Left cardiac atrium (tissue), 4 donors: ENCODE data around the gene LEFTY2. TPM values are rescaled to one million over a fixed set of nuclear protein-coding genes. Genes with fewer than 3 reads are reported as not detected.
A peak's percentile ranks its signal among the peaks of the same experiment; 100 is the strongest.
"Not testable (repeated sequence)": the region's sequence is repeated elsewhere in the genome, so short reads cannot be mapped to it uniquely, and the experiment has no call there.

Experiments used
- ATAC-seq, 2 donors: fragments of 200-7000 bp; cut with Tn5 transposase; one replicate each; pipeline ENCODE4 v1.9.1; 2020; ENCODE audit warnings: mild to moderate bottlenecking in 2 of 2, moderate library complexity in 2 of 2
- DNase-seq: peaks from one replicate; pipeline ENCODE4 v3.0.0-alpha.2; 2020
- intact Hi-C, 2 donors: fragments of 100-400 bp; cut with DNase I; formaldehyde crosslinking; loops; one replicate each; pipeline versions ENCODE4 v1.14.1 to v1.15.1; 2022 to 2023
- total RNA-seq, 2 donors: library from RNA; stranded (reverse); fragmentation: NEBNext Ultra II Directional; extraction: Animal tissue kit (Norgen Biotek cat#: 25700); gene quantifications; one replicate each; pipeline ENCODE4 v1.2.1, GENCODE V29; 2021
- donor health status: DM: no; HTN: yes; CAD: no.
- donor health status: DM: no; HTN: yes; CAD: no; lungs with severe emphysema.
- donor health status: DM: yes; HTN: yes; CAD: no.
- donor health status: Dilated cardiomyopathy.

Gene LEFTY2
- total RNA-seq, 2 donors from 2014 or later: 0.34 to 1.2 TPM

DNA sequence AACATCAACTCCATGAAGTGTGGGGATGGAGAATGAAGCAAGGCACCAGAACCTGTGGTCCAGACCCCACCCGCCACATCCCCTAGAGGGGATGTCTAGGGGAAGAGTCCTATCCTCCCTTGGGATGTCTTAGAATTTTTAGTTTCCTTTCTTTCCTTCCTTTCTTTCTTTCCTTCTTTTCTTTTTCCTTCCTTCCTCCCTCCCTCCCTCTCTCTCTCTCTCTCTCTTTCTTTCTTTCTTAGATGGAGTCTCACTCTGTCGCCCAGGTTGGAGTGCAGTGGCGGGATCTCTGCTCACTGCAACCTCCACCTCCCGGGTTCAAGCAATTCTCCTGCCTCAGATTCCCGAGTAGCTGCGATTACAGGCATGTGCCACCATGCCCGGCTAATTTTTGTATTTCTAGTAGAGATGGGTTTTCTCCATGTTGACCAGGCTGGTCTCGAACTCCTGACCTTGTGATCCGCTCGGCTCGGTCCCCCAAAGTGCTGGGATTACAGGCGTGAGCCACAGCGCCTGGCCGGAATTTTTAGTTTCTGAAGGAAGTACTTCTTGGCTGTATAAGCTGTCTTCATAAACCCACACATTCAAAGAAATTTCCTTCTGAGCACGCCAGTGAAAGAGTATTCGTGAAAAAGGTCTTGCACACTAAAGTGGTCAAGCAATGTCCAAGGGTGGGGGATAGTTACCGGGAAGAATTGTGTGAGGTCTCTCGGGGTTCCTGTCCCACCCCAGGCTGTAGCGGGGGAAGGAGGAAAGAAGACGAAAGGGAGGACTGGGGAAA lies 20.8 kb upstream of the LEFTY2 start:
- ATAC-seq (no peak), DNase-seq (no peak)
- intact Hi-C loops: no loop called here

DNA sequence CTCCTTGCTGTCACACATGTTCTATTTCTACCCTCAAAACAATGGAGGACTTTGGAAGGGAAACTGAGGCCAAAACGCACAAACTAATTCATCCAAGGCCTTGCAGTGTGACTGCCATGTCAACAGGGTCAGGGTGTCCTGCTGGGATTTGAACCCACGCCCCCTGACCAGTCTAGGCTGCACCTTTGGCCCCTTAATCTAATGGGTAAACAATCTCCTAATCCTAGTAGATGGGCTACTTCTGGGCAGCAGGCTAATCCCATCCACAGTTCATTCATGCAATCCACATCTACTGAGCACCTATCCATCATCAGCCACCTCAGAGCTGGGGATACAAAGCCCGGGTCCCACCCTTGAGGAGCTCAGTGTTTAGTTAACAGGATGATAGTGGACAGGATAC lies 17.0 kb upstream of the LEFTY2 start:
- DNase-seq: no peak
- intact Hi-C loops: no loop called here
- ATAC-seq: no peak

DNA sequence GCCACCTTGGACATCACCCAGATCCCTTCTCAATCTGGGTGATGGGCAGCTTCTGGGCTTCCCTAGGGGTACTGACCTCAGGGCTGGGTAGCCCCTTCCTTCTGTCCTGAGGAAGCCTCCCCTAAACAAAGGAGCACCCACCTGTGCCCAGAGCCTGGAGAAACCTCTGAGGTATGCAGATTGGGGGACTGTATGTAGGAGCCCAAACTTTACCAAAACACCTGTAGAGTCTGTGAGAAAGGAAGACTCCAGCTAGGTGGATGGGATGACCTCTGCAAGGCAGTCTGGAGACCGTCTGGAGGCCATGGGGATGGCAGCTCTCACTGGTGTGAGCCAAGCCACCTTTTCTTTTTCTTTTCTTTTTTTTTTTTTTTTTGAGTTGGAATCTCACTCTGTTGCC lies 13.7 kb upstream of the LEFTY2 start:
- intact Hi-C loops: no loop called here
- ATAC-seq: no peak
- no peak for DNase-seq

DNA sequence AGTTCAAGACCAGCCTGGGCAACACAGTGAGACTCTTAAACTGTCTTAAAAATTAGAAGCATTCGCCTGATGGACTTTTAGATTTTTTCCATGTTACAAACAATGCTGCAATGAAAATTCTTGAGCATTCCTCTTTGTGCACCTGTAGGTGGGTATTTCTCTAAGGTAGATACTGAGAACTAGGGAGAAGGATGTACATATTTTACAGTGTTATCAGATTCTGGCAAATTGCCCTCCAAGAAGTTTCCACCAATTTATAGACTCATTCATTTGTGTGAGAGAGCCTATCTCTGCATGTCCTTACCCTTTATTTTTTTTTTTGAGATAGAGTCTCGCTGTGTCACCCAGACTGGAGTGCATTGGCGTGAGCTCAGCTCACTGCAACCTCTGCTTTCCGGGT lies 12.3 kb upstream of the LEFTY2 start:
- ATAC-seq (no peak), DNase-seq (no peak)
- intact Hi-C loops: no loop called here

DNA sequence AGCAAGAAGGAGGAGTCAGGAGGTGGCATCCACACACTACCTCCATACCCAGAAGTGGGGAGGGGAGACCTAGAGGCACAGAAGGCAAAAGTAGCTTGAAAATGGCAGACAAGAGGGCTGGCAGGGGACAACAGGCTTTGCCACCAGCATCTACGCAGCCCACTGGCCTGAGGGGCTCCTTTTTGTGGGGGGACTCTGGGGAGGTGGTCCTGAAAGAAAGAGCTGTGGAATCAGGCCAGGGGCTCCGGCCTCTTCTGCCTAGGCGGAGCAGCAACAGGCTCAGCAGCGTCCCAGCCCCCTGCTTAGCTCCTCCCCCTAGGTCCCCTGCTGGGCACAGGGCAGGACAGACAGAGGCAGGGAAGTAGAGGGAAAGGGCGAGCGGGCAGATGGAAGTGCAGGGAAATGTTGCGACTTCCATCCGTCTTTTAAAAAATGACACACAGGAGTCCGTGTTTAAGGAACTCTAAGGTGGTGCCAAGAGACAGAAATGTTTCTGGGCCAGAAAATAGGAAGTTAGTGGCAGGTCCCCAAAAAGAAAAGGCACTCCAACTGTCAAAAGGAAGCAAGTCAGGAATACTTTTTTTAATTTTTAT lies 10.0 kb upstream of the LEFTY2 start:
- DNase-seq (no peak), ATAC-seq (no peak)
- intact Hi-C loops: no loop called here

DNA sequence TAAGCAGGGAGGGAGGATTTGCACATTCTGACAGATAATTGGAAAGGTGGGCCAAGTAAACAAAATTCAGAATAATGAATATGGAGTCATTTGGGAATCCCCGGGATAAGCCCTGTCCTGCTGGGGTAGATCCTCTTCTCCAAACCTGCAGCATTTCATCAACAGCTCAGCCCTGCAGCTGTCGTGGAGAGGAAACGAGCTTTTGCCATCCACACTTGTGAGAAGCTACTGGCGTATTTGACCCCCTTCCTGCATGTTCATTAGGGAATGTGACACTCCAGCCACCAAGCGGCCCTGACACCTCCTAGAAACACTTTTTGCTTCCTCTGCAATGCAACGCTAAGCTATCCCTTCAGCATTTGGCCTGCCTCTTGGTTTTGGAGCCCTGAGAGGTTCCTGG lies 8.0 kb upstream of the LEFTY2 start:
- ATAC-seq (no peak), DNase-seq (no peak)
- intact Hi-C loops: no loop called here

DNA sequence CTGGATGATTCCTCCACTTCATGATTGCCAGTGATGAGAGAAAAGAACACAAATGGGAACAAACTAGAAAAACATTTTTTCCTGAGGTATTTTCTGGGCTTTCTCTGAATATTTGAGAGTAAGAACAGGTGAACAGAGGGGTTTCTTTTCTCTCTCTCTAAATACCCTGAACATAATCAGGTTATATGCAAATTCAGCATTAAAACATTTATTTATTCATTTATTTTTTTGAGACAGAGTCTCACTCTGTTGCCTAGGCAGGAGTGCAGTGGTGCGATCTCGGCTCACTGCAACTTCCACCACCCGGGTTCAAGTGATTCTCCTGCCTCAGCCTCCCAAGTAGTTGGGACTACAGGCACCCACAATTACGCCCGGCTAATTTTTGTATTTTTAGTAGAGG lies 5.8 kb upstream of the LEFTY2 start:
- intact Hi-C loops: no loop called here
- ATAC-seq (no peak), DNase-seq (no peak)

DNA sequence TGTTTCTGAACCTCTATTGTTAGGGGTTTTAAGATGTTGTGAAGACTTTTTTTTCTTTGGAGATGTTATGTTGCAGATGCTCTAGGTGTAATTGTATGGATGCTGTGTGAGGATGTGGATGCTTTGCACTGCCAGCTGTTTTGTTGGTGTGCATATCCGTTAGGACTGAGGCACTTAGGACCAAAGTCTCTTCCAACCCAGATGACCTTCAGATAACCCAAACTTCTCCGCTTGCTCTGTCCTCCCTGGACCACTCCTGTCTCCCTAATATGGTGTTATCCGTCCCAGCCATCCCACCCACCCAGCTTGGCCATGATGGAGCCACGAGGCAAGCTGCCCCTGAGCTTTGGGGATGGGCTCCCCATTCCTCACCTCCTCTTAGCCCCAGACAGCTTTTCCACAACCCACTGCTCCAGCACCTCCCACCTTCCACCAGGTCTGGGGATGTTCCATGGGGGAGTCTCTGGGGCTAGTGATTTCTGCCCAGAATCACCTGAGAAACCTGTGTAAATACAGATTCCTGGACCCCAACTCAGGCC lies 5.1 kb upstream of the LEFTY2 start:
- ATAC-seq: no peak
- no peak for DNase-seq
- intact Hi-C loops: no loop called here

DNA sequence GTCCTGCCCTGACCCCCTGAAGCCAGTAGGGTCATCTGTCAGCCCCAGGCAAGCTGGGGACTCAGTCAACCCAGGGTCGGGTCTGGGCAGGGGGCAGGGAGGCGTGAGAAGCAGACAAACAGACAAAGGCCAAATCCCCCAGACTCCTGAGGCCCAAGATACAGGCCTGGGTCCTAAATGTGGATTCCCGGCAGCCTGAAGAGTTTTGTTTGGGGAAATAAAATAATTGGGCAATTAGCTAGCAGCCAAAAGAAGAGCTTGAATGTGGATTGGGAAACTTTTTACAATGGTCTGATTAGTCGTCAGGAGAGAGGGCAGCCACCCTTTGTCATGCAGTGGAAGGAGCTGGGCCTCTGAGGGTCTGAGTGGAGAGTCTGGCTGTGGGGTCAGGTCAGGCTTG lies 4.5 kb upstream of the LEFTY2 start:
- DNase-seq (no peak), ATAC-seq (no peak)
- intact Hi-C loops: no loop called here

DNA sequence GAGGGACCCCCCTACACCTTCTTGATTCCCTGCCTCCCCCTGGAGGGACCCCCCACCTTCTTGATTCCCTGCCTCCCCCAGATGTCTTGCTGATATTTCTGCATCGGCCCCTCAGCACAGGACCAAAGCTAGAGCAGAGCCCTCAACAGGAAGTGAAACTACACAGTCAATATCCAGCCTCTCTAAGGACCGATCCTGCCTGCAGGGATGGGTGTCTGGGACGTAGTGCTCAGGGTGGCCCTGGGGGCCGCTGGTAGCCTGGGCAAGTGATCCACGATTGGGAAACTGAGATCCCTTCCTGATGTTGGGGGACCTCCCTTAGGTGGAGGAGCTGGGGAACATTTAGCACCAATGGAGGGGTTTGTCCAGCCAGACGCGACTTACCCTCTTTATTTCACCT lies 3.9 kb upstream of the LEFTY2 start:
- DNase-seq (no peak), ATAC-seq (no peak)
- intact Hi-C loops: no loop called here

DNA sequence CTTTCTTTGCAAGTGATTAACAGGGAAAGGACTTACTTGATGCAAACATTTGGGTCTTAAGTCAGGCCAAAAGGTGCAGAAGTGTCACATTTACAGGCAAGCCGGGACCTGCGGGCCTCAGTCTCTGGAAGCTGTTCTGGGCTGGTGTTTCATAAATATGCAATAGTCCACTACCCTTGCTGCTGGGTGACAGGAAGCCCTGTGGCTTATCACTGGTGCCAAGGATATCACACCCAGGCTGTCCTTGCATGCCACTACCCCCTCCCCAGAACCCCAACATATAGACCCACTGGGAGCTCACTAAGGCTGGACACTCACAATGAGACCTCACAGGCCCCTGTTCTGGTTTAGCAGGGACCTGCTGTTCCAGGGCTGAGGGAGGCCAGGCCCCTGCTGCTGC lies 3.4 kb upstream of the LEFTY2 start:
- no peak for ATAC-seq
- DNase-seq: no peak
- intact Hi-C loops: no loop called here

DNA sequence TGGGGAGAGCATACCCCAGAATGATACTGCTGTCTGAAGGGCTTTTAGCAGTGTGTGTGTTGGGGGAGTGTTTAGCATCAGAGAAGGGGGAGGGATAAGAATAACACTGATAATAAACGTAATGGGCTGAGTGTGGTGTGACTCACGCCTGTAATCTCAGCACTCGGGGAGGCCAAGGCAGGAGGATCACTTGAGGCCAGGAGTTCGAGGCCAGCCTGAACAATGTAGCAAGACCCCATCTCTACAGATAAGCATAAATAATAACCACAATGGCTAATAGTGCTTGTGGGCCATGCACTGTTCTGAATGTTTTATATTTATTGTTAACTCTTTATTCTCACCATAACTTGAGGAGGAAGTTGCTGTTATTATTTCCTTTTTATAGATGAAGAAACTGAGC lies 2.6 kb upstream of the LEFTY2 start:
- intact Hi-C loops: no loop called here
- no peak for ATAC-seq
- DNase-seq: no peak

DNA sequence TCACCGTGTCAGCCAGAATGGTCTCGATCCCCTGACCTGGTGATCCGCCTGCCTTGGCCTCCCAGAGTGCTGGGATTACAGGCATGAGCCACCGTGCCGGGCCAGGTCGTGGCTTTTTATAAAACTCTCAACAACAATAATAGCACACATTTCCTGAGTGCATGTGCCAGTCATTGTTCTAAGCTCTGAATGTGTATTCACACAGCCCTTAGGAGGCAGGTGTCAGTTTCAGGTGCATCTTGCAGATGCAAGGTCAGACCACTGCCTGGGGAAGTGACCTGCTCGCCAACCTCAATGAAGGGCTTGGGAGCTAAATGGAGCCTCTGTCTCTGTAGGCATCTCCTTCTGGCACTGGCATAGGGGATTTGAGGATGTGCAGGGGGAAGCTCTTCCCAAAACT lies 1.6 kb upstream of the LEFTY2 start:
- DNase-seq: no peak
- intact Hi-C loops: no loop called here
- no peak for ATAC-seq

DNA sequence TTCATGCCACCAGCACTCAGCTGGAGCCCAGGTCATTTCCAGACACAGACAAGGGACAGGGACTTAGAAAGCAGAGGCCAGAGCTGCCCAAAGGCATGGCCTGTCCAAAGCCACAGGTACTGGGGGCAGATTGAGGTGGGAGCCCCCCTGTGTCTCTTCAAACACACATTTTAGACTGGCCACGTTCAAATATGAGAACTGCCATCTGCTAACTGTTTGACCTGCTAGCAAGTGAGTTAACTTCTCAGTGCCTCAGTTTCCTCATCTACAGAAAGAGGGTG lies 862 bp upstream of the LEFTY2 start:
- no peak for DNase-seq
- ATAC-seq: no peak
- intact Hi-C loops: no loop called here

DNA sequence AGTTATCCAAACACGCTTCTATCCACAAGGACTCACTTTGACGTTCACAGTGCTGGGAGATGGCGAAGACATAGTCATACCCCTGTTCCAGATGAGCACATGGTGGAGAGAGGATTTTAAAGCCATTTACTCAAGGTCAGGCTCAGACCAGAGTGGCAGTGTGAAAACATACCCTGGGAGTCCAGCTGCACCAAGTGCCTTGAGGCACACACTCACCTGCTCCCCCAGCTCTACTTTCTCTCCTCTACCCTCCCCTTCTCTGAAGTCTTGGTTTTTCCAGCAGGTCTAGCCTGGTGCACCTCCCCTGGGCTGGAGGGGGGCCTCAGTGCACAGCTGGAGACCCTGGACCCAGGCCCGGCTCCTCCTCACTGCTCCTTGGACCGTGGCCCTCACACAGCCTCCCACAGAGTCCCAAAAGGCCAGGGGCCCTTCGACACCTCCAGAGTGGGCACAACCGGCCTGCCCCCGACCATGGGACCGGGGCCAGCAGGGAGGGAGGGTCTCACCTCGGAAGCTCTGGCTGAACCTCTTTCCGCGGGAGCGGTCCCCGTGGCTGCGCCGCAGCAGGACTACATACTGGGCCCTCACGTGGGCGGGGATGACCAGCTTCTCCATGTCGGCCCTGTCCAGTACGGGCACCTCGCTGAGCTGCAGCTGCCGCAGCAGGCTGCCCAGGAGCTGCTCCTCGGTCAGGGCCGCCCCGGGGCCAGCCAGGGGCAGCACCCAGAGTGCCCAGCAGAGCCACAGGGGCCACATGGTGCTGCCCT lies 452 bp downstream of the LEFTY2 start:
- peak; percentile 43 to 46 for ATAC-seq
- intact Hi-C loops: no loop called here

DNA sequence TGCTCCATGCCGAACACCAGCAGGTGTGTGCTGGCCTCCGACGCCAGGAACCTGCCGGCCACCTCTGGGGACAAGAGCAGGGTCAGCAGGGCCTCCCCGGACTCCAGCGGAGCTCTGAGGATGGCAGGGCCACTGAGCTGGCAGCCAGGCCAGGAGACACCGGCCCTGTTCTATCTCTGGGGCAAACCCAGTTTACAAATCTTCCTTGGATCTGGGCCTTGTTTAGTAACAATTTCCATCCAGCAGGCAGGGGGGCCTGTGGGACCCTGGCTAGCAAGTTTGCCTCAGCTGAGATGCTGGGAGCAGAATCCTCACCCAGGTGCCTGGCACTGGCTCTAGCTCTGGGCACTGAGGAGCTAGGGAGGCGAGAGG lies 1.1 kb downstream of the LEFTY2 start:
- intact Hi-C loops, ATAC-seq, DNase-seq: not testable (repeated sequence)

More for the DNA sequence above, 452 bp downstream of the LEFTY2 start:
- DNase-seq: peak; percentile 40

DNA sequence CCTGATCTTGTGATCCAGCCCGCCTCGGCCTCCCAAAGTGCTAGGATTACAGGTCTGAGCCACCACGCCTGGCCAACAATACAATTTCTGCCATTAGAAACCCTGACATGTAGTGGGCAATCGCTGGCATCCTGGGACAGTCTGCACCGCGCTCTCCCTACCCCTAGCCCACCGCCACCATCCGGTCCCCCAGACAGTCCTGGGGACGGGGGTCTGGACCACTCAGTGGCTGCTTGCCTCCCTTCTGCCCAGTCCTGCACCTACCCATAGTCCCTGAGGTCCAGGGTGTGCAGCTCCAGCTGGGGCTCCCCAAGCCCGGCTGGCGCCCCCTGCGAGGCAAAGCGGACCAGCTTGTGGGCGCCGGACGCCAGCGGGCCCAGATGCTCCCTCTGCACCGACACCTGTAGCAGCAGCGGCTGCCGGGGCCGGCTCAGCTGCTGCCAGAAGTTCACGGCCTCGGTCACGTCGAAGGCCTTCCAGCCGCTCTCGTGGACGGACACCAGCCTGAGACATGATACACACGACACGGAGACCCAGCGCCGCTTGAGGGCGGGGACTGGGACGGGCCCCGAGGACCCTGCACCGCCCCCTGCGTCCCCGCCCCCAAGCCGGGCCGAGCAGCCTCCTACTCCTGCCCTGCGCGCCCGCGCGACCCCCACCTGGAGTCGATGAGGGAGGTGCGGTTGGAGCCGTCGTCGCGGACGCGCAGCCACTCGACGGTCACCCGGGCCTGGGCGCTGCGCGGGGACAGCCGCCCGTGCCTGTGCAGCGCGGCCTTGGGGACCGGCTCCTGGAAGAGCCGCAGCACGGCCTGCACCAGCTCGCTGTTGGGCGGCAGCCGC lies 1.7 kb downstream of the LEFTY2 start:
- peak; percentile 16 to 31 for ATAC-seq

DNA sequence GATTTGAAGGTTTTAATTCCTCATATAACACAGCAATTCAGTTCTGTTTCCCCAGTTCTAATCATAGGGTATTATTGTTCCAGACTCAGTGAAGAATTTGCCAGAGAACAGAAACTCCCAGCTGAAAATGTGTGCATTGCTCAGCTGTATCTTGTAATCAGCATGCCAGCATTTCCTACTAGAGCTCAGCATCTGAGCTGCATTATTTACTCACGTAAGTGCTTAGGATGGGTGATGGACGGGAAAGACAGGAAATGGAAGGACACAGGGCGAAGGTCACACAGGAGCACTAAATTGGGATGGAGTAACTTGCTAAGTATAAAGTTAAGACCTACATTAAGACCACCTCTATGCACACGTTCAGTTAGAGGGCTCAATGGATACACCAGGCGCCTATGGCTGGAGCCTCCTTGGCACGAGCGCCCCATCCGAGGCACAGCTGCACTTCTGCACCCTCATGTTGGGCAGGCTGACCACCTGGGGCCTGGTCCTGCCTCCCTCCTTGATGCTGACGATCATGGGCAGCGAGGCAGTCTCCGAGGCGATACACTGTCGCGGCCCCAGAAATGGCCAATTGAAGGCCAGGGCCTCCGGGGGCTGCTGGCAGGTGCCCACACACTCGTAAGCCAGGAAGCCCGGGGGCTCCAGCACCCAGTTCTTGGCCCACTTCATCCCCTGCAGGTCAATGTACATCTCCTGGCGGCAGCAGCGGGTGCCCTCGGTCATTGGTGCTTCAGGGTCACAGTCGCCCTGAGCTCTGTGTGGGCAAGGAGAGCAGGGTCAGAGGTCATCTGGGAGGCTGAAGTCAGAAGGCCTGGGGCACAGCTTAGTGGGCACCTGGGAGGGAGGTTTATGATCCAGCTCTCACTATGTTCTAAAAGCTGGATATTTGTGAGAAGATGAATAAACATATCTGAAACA lies 3.7 kb downstream of the LEFTY2 start:
- intact Hi-C loops: no loop called here
- ATAC-seq (no peak), DNase-seq (no peak)

More for the DNA sequence above, 1.7 kb downstream of the LEFTY2 start:
- DNase-seq, intact Hi-C loops: not testable (repeated sequence)

DNA sequence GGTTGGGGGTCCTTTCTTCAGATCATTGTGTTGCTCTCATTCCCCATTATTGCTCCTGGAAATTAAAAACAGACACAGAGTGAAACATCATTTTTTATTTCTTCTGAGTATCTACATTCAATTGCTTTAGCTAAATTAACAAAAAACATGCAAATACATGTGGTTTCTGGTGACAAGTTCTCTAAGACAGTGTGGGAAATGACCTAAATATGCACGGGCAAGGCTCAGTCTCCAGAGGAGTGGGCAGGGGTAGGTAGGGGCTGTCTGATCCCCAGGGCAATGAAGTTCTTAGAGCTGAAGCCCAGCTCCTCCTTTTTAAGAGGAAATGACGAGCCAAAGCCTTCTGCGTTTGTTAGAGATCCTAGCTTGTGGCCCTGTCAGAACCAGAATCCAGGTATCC lies 4.5 kb downstream of the LEFTY2 start:
- intact Hi-C loops: no loop called here
- DNase-seq (no peak), ATAC-seq (no peak)
